ENCODE results near the gene USP48.

Gene USP48

GRCh38 chr1:21751281-21751680 is 31.7 kb downstream of the USP48 start:
- no peak for TF ChIP-seq ZFHX2 (tag by site-specific recombination; conservative IDR thresholded peaks at IDR 0.05)
- Histone ChIP-seq H3K4me1 (ENCODE audit: control insufficient read depth, insufficient read depth, low read length) (no peaks in the 10 kb centered on the region), H3K27ac (ENCODE audit: extremely low read depth, low read depth, low read length) (no peak overlapping the region), H3K36me3 (ENCODE audit: control insufficient read depth in 2 of 2, insufficient read depth in 1 of 2, low read length in 2 of 2) (peaks cover 25 to 89% of the 10 kb centered on the region in 2 experiments; a peak in 2 of 3 replicates), H3K4me3 (ENCODE audit: low read depth, low read length) (no peak overlapping the region), H3K9me3 (ENCODE audit: control insufficient read depth, insufficient read depth, low read depth, low read length) (no peaks in the 10 kb centered on the region)
- ChIA-PET CTCF (interaction anchor here (0.7 to 1.5 kb wide), 2 partner anchors 31 to 108 kb away, joined by 4 to 7 read pairs; no protein-coding TSS in a partner anchor), POLR2A (no interaction called here)

GRCh38 chr1:21750841-21751240 is 32.1 kb downstream of the USP48 start:
- Histone ChIP-seq H3K36me3 (ENCODE audit: control insufficient read depth in 2 of 2, insufficient read depth in 1 of 2, low read length in 2 of 2) (peaks cover 25 to 92% of the 10 kb centered on the region in 2 experiments; a peak in 2 of 3 replicates), H3K27ac (ENCODE audit: extremely low read depth, low read depth, low read length) (no peak overlapping the region), H3K4me1 (ENCODE audit: control insufficient read depth, insufficient read depth, low read length) (no peaks in the 10 kb centered on the region), H3K4me3 (ENCODE audit: low read depth, low read length) (no peak overlapping the region), H3K9me3 (ENCODE audit: control insufficient read depth, insufficient read depth, low read depth, low read length) (no peaks in the 10 kb centered on the region)
- TF ChIP-seq KLF7 (tag by site-specific recombination; IDR thresholded peaks at IDR 0.05; ENCODE audit: borderline replicate concordance) (no peak), ZNF121 (tag by site-specific recombination; IDR thresholded peaks at IDR 0.05) (no peak), ZNF513 (tag by site-specific recombination; IDR thresholded peaks at IDR 0.05) (no peak), SP2 (tag by site-specific recombination; IDR thresholded peaks at IDR 0.05) (no peak), ZNF335 (tag by site-specific recombination; conservative IDR thresholded peaks at IDR 0.05) (no peak), ZNF600 (tag by site-specific recombination; IDR thresholded peaks at IDR 0.05) (no peak), ZSCAN30 (tag by site-specific recombination; IDR thresholded peaks at IDR 0.05) (no peak), ZNF404 (tag by site-specific recombination; IDR thresholded peaks at IDR 0.05) (no peak)
- ChIA-PET POLR2A (no interaction called here), CTCF (interaction anchor here (0.7 kb wide), 1 partner anchor 108 kb away, joined by 7 read pairs; no protein-coding TSS in a partner anchor)

- Histone ChIP-seq H3K27ac (ENCODE audit: extremely low read depth, low read depth, low read length) (no peak overlapping the region), H3K36me3 (ENCODE audit: control insufficient read depth in 2 of 2, insufficient read depth in 1 of 2, low read length in 2 of 2) (peaks cover 21 to 87% of the 10 kb centered on the region in 2 experiments; a peak in 2 of 3 replicates), H3K9me3 (ENCODE audit: control insufficient read depth, insufficient read depth, low read depth, low read length) (no peaks in the 10 kb centered on the region), H3K4me1 (ENCODE audit: control insufficient read depth, insufficient read depth, low read length) (no peaks in the 10 kb centered on the region), H3K4me3 (ENCODE audit: low read depth, low read length) (no peak overlapping the region)
- ChIA-PET POLR2A (no interaction called here), CTCF (no interaction called here)
- TF ChIP-seq FEZF1 (tag by site-specific recombination; IDR thresholded peaks at IDR 0.05), result no peak
- TF ChIP-seq ZSCAN18 (tag by site-specific recombination; IDR thresholded peaks at IDR 0.05), result no peak
- no peak for TF ChIP-seq INSM2 (tag by site-specific recombination; IDR thresholded peaks at IDR 0.05)
- TF ChIP-seq SETDB1 (IDR thresholded peaks at IDR 0.05; ENCODE audit: insufficient read length, low read length), result no peak
- no peak for TF ChIP-seq GLIS1 (tag by site-specific recombination; IDR thresholded peaks at IDR 0.05)
- no peak for TF ChIP-seq REPIN1 (tag by site-specific recombination; IDR thresholded peaks at IDR 0.05; ENCODE audit: low read depth)
- no peak for TF ChIP-seq ZNF549 (tag by site-specific recombination; IDR thresholded peaks at IDR 0.05)
- TF ChIP-seq KLF17 (tag by site-specific recombination; IDR thresholded peaks at IDR 0.05), result no peak
- no peak for TF ChIP-seq YY2 (tag by site-specific recombination; IDR thresholded peaks at IDR 0.05)
- no peak for TF ChIP-seq ZNF148 (tag by site-specific recombination; IDR thresholded peaks at IDR 0.05; ENCODE audit: borderline replicate concordance)
These were observed 33.0 kb downstream of the USP48 start for GRCh38 chr1:21749859-21750468.
